ENCODE data around the gene GATAD2A.

DNA sequence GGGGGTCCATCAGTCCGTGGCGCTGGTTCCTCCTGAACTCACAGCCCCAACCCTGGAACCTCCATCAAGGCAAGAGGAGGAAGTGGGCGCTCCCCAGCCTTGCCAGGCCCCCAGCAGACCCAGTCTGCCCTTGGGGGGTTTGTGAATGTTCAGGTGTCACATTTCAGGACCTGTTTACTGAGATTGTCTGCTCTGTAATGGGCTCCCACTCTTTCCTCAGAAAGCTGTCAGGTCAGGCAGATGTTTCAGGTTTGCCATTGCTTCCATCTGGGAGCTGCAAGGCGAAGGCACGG is 80.5 kb downstream of the GATAD2A start:
- TF ChIP-seq, protein P1, sequence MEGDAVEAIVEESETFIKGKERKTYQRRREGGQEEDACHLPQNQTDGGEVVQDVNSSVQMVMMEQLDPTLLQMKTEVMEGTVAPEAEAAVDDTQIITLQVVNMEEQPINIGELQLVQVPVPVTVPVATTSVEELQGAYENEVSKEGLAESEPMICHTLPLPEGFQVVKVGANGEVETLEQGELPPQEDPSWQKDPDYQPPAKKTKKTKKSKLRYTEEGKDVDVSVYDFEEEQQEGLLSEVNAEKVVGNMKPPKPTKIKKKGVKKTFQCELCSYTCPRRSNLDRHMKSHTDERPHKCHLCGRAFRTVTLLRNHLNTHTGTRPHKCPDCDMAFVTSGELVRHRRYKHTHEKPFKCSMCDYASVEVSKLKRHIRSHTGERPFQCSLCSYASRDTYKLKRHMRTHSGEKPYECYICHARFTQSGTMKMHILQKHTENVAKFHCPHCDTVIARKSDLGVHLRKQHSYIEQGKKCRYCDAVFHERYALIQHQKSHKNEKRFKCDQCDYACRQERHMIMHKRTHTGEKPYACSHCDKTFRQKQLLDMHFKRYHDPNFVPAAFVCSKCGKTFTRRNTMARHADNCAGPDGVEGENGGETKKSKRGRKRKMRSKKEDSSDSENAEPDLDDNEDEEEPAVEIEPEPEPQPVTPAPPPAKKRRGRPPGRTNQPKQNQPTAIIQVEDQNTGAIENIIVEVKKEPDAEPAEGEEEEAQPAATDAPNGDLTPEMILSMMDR (IDR thresholded peaks at IDR 0.05; ENCODE audit: control extremely low read depth in 1 of 3, insufficient read depth in 1 of 3, low read depth in 1 of 3, low read length in 3 of 3), result no peak
- TF ChIP-seq MAFK (IDR thresholded peaks at IDR 0.05; ENCODE audit: low read depth, low read length) (no peak), GTF2F1 (IDR thresholded peaks at IDR 0.05; ENCODE audit: borderline replicate concordance, low read depth, low read length) (no peak), SP1 (IDR thresholded peaks at IDR 0.05; ENCODE audit: low read depth, low read length) (no peak), USF2 (IDR thresholded peaks at IDR 0.05; ENCODE audit: low read length) (no peak), RFX5 (IDR thresholded peaks at IDR 0.05; ENCODE audit: borderline replicate concordance, low read depth, low read length) (no peak), CHD2 (IDR thresholded peaks at IDR 0.05; ENCODE audit: low read length) (no peak), YY1 (IDR thresholded peaks at IDR 0.05; ENCODE audit: low read depth, low read length) (no peak), EZH2 (IDR thresholded peaks at IDR 0.05; ENCODE audit: low read depth, low read length, severe bottlenecking) (no peak), RNF2 (IDR thresholded peaks at IDR 0.05; ENCODE audit: borderline replicate concordance, low read depth, low read length, missing control alignments, poor library complexity, severe bottlenecking) (no peak), POLR2A (IDR thresholded peaks at IDR 0.05; ENCODE audit: control extremely low read depth in 1 of 2, low read depth in 2 of 2, low read length in 2 of 2) (no peak; a peak in 1 of 3 replicates)

Data from H1 (cell line).